Astrocyte (in vitro differentiated cells and primary cell): ENCODE data around the gene ACE2.

Experiments
- EZH2 ChIP-seq: IDR thresholded peaks from 2 replicates; pipeline ENCODE4 v1.6.1; 2012; ENCODE audit warnings: mild to moderate bottlenecking, low read length, inconsistent platforms; ENCODE audit not compliant: insufficient read depth
- TF ChIP-seq, protein P1 (sequence below): IDR thresholded peaks from 2 replicates; pipeline ENCODE4 v1.5.1; 2011; ENCODE audit warnings: low read depth, mild to moderate bottlenecking, inconsistent platforms, low read length, moderate library complexity; ENCODE audit not compliant: insufficient read depth

DNA sequence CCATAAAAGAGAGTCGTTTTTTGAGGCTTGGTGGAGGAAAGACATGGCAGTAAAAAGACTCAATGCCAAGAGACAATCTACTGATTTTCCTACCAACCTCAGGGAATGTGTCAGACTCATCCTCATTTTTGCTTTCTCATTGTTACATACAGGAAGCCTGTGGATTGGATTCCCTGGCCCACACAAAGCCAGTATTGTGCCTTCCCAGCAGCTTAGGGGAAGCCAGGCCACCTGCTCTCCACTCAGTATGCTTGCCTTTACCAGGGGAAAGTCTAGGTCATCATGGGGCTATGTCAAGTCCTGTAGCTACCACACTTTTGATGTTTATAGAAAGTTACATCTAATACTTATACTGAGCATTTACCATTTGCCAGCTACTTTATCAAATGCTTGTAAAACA lies 89.2 kb downstream of the ACE2 start:
- TF ChIP-seq, protein P1, sequence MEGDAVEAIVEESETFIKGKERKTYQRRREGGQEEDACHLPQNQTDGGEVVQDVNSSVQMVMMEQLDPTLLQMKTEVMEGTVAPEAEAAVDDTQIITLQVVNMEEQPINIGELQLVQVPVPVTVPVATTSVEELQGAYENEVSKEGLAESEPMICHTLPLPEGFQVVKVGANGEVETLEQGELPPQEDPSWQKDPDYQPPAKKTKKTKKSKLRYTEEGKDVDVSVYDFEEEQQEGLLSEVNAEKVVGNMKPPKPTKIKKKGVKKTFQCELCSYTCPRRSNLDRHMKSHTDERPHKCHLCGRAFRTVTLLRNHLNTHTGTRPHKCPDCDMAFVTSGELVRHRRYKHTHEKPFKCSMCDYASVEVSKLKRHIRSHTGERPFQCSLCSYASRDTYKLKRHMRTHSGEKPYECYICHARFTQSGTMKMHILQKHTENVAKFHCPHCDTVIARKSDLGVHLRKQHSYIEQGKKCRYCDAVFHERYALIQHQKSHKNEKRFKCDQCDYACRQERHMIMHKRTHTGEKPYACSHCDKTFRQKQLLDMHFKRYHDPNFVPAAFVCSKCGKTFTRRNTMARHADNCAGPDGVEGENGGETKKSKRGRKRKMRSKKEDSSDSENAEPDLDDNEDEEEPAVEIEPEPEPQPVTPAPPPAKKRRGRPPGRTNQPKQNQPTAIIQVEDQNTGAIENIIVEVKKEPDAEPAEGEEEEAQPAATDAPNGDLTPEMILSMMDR = no peak
- TF ChIP-seq EZH2 = no peak
